ENCODE results near the gene CDS2.

GRCh38 chr20:5215672-5216304, 89.0 kb downstream of the CDS2 start:
- no peak for TF ChIP-seq CTCF (conservative IDR thresholded peaks at IDR 0.05)
- TF ChIP-seq ZFX (IDR thresholded peaks at IDR 0.05), result no peak
